IPS-15b (cell line): ENCODE measurements around the gene SNX4.

ENCODE experiments used
- H3K27me3 ChIP-seq: one replicate; pipeline ENCODE4 v1.6.1; 2013; ENCODE audit warnings: low read length; ENCODE audit not compliant: control insufficient read depth, insufficient read depth
- H3K36me3 ChIP-seq: one replicate; pipeline ENCODE4 v1.6.1; 2013; ENCODE audit warnings: low read length; ENCODE audit not compliant: control insufficient read depth, insufficient read depth
- H3K4me1 ChIP-seq: one replicate; pipeline ENCODE4 v1.6.1; 2013; ENCODE audit warnings: mild to moderate bottlenecking, low read length; ENCODE audit not compliant: control insufficient read depth, insufficient read depth
- H3K4me3 ChIP-seq: one replicate; pipeline ENCODE4 v1.5.1; 2013; ENCODE audit warnings: low read depth, low read length
- H3K9ac ChIP-seq: one replicate; pipeline ENCODE4 v1.6.1; 2013; ENCODE audit warnings: low read depth, mild to moderate bottlenecking, low read length
- H3K9me3 ChIP-seq: one replicate; pipeline ENCODE4 v1.6.1; 2013; ENCODE audit warnings: mild to moderate bottlenecking, low read length; ENCODE audit not compliant: control insufficient read depth, insufficient read depth

Gene SNX4

DNA sequence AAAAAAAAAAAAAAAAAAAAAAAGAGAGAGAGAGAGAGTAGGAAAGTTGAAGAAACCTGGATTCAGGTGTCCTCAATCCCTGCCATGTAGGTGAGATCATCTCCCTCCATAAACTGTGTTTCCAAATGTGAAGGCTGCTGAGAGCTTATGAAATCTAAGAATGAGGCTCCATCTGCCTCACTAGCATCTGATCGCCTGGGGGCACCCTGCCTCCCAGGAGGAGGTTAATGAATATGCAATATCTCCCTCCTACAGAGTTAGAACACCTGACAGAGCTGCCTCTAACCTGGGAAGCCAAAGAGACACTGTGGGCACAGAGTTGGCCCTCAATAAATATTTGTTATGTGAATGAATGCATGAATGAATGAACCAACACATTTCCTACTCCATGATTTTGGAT lies 121.0 kb downstream of the SNX4 start:
- peaks cover 28% of the 10 kb centered on the region for H3K27me3 ChIP-seq
- H3K4me3 ChIP-seq = no peak overlapping the region
- H3K4me1 ChIP-seq = no peaks in the 10 kb centered on the region
- no peaks in the 10 kb centered on the region for H3K36me3 ChIP-seq
- no peak overlapping the region for H3K9ac ChIP-seq
- no peaks in the 10 kb centered on the region for H3K9me3 ChIP-seq
